HPDE6-E6E7 (cell line): Measurements from ENCODE around the gene MS4A18.
"Not testable (repeated sequence)": the region's sequence is repeated elsewhere in the genome, so short reads cannot be mapped to it uniquely, and the experiment has no call there.

ENCODE experiments used
- DNase-seq: peaks from one replicate; pipeline ENCODE4 v3.0.0; 2011; ENCODE audit warnings: missing footprints; ENCODE audit errors: extremely low spot score

The MS4A18 gene

DNA sequence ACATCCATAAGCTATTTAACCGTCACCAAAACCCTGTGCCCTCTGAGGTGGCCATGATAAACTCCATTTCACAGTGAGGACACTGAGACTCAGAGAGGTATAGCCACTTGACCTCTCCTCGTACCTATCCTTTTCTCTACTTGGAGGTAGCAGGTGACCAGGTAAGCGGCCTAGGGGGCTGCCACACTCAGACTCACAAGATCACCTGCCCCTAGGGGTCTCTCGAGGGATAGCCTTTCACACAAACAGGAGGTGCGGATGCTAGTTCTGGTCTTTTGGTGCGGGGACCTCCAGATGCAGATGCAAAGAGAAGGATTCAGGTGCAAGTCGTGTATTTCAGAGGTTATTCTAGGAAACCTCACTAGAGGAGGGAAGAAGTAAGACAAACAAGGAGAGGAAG is 14.6 kb downstream of the MS4A18 start:
- DNase-seq: no peak

DNA sequence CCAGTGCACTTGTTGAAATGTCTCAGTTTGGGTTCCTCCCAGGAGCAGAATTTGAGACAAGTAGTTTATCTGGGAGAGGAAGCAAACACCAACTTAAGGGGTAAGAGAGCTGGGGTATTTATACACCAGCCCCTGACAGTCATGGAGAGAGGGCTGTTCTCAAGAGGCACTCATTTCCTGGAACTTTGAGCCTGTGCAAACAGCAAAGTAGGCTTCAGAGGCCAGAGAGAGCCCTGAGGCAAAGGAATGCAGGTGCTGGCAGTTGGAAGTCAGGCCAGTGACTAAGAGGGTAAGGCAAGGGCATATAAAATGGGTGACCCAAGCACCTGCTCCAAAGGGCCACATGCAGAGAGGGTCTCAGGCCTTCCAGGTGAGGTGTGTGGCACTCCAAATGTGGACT is 16.1 kb downstream of the MS4A18 start:
- DNase-seq: no peak

DNA sequence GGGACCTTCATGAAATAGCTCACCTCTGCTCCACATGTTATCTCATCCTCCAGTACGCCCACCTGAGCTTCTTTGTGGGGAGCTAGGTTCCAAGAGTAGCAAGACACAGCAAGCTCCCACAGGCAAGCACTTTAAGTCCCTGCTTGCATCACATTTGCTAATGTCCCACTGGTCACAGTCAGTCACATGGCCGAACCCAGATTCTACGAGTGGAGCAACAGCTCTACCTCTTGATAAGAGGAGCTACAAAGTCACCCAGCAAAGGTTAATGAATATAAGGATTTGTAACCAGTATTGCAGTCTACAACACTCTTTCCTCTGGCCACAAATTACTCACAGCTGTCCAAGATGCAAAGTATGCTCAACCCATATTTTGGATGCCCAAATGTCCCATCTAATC is 16.9 kb downstream of the MS4A18 start:
- no peak for DNase-seq

DNA sequence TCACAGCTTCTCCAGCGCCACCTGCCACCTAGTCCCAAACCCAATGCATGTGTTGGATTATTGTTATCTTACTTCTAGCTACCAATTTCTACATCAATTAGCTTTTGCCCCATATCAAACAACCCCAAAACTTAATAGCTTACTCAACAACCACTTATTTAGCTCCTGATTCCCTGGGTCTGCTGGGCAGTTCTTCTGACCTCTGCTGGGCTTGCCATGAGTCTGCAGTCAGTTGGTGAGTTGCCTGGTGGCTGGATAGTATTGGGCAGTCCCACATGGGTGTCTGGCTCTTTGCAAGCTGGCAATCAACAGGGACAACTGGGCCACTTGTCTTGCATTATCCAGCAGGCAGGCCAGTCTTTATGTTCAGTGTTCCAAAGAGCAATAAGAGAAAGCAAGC is 18.5 kb downstream of the MS4A18 start:
- no peak for DNase-seq

DNA sequence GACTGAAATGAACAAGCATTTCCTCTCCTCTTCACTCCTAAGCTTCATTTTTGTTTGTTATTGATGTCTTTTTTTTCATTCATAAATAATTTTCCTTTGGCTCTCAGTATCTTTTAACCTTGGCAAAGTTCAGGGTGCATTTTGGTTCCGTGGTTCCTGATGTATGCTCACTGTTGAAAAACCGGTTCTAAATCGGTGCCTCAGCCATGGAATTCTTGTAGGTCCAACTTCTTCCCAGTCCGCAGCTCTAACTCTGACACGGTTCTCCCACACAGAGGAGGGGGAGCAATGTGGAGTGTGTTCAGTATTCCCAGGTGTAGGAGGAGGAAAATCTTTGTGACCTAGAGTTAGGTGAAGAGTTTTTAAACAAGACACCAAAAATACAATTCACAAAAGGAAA is 19.6 kb downstream of the MS4A18 start:
- DNase-seq: no peak

DNA sequence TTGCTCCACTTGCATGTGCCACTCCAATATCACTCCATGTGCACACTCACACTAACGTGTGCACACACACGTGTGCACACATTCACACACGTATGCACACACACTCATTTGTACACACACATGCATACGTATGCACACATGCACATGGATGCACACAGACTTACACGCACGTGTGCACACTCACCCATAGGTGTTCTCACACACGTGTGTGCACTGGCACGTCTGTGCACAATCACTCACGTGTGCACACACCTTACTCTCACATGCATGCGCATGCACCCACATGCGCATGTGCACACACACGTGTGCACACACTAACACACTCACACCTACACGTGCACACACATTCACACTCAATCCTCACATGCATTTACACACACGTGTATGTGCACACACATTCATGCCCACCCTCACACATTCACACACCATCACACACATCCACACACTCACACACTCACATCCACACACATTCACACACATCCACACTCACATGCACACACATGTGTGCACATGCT is 22.9 kb downstream of the MS4A18 start:
- DNase-seq: no peak

DNA sequence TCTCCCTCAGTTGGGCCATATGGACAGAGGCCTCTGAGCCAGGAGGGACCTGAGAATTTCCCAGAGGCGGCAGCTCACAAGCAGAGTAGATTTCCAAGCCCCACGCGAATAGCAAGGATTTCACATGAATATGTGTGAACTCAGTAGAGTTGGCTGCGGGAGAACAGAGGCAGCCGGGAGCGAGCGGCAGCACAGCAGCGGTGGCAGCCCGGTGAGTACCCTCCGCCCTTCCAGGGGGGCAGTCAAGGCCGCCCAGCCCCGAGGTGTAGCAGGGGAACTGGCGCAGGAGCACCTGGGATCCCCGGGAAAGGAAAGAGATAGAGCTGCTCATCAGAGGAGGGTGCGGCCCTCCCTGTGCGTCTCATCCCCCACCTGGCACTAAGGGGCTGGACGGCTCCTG is 23.7 kb downstream of the MS4A18 start:
- no peak for DNase-seq

DNA sequence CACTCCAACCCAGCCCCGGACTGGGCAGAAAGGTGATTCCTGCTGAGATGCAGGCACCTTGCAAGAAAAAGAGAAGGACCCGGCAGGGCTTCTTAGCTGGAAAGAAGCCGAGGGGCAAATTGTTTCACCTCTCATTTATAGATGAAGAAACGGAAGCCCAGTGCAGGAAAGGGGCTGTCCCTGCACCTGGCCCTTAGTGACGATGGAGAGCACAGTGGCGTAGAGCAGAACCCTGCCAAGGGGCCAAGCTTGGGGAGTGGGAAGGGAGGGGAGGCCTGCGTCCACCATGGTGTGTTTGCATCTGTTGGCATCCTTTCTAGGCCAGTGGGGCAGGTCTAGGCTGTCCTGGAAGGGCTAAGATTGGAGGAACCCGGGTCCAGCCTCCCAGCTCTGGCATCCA is 24.3 kb downstream of the MS4A18 start:
- no peak for DNase-seq

DNA sequence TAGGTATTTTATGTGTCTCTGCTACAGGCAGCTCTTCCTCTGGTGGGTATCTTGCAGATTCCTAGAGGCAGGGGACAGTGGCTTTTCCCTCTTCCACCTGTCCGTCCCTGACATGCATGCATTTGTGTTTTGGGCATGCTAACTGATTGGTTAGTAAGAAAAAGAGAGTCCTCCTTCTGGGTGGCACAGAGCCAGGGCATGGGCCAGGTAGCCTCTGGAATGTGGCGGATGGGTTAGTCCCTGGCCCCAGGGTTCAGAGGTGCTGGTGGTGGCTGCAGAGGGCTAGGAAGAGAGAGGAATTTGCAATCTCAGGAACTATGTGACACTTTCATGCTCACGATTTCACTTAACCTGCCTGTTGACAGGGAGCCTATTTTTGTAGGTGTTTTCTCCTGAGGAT is 26.4 kb downstream of the MS4A18 start:
- no peak for DNase-seq

DNA sequence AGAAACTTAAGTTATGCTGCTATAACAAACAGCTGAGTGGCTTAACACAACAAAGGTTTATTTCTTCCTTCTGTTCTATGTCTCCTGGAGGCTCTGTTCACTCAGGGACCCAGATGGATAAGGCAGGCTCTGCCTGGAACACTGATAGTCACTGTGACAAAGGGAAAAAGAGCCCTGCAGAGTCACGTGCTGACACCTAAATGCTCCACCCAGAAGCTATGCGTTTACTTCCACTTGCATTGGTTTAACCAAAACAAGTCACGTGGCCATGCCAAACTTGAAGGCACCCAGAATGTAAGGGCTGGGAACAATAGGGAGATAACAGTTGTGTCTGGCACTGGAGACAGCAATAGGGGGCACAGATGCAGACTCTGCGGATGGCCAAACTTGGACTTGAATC is 28.8 kb downstream of the MS4A18 start:
- no peak for DNase-seq

DNA sequence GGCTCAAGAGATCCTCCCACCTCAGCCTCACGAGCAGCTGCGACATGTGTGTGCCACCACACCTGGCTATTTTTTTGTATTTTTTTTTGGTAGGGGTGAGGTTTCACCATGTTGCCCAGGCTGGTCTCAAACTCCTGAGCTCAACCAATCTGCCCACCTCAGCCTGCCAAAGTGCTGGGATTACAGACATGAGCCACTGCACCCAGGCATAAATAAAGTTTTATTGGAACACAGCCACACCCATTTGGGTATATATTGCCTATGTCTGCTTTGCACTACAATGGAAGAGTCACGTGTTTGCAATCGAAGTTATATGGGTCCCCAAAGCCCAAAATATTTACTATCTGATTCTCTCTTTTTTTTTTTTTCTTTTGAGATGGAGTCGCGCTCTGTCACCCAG is 30.4 kb downstream of the MS4A18 start:
- DNase-seq: no peak

DNA sequence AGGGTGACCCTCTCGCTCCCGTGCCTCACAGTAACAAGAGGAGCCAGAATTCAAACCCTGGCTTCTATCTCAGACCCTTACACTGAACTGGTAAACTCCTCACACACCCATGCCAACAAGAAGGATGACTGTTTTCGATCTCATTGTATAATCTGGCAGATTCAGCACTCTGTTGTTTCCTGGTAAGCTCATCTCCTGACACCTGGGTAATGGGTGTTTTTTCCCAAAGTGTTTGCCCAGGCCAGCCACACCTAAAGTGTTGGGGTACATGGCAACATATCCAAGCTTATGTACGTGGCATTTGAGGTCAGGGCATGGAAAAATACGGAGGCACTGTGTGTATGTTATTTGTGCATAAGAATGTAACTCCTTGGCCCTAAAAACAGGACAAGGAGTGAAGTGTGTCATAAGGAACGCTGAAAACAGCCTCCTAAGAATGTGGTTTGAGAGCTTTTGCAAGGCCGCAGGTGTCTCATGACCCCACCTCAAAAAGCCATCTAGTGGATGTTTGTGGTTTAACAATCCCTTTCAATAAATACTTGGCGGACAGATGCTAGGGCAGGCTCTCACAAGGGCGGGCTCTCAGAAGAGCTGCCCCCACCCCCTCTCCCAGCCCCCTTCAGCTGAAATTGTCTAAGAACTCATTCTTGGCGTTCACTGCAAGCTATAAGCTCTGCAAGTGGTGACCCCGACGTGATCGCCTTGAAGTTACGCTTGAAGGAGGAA is 31.9 kb downstream of the MS4A18 start, which contains the start of gene MS4A15:
MS4A15 (plus strand) TSS at position 561 of the 726 bp plus-strand sequence. CDS start 6,867 bp downstream, outside the sequence.
- DNase-seq: no peak

DNA sequence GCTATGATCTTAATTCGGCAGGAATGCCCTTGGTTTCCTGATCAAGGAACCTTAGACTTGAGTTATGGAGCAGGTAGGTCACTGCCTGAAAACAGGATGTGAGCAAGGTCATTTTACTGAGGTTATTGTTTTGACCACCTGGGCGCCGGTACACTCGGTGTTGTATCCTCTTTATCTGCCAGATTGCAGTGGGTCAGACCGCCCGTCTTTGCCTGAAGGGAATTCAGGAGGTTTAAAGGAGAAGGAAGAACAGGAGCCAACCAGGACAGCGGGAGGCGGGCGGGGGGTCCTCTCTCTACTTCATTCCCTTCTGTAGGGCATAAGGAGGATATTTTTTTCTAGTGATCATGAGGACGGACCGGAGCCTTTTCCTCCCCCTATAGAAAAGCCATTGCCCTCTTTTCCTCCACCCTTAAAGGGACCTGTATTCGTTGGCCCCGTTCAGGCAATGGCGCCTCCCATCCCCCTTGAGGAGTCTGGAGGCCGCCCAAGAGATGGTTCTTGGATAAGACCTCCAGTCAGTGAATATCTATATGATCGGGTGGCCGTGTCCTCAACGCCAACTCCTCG is 32.8 kb downstream of the MS4A18 start:
- DNase-seq: no peak

DNA sequence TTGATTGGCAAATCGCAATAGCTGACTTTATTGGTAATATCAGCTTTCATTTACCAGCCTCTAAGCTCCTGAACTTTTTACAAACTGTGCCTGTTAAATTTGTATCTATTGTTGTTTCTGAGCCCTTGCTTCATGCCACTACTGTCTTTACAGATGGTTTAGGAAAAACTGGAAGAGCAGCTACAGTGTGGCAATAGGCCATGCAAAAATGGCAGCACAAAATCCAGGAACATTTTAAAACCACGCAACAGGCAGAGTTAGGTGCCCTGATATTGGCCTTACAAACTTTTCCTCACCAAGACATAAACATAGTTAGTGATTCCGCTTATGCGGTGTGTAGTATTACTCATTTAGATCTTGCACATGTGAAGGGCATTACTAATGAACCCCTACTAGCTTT is 34.2 kb downstream of the MS4A18 start:
- not testable (repeated sequence) for DNase-seq

DNA sequence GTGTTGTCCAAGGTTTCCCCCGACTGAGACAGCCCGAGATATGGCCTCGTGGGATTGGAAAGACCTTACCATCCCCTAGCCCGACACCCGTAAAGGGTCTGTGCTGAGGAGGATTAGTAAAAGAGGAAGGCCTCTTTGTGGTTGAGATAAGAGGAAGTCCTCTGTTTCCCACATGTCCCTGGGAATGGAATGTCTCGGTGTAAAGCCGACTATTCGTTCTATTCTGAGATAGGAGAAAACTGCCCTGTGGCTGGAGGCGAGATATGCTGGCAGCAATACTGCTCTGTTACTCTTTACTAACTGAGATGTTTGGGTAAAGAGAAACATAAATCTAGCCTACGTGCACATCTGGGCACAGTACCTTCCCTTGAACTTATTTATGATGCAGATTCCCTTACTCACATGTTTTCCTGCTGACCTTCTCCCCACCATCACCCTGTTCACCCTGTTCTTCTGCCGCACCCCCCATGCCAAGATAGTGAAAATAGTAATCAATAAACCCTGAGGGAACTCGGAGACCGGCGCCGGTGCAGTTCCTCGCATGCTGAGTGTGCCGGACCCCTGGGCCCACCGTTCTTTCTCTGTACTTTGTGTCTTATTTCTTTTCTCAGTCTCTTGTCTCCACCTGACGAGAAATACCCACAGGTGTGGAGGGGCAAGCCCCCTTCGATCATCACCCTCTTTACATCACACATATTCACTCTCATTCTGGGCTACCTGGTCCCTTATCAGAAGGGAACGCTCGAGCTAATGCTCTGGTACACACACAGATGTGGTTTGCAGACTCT is 35.1 kb downstream of the MS4A18 start:
- DNase-seq: not testable (repeated sequence)

DNA sequence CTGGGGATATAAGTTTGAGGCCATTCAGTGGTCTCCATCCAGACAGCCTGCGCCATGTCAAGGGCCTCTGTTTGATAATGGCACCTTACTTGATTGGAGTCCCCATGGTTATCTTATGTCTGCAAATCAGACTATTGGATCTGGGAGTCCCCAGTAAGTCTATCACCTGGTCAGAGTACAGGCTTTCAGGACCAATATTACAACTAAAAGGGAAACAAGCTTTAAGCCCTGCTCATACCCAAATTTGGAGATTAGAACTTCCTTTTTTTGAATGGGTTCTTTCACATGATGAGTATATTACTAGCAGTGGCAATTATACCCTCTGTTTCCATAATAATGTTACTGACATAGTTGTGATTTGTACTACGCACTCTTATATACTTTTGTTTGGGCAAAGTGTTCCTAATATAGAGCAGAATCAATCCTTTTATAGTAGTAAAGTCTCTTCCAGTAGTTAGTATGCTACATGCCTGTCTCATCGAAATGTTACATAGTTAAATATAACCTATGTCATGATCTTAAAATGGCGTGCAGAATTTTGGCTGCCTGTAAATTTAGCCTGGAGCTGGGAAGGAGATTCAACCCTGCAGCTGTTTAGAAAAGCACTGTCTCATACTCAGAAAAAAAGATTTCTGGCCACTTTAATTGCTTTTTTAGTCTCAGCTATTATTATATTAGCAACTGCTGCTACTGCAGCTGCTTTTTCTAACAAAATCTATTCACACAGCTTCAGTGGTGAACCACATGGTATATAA is 37.1 kb downstream of the MS4A18 start:
- no peak for DNase-seq

DNA sequence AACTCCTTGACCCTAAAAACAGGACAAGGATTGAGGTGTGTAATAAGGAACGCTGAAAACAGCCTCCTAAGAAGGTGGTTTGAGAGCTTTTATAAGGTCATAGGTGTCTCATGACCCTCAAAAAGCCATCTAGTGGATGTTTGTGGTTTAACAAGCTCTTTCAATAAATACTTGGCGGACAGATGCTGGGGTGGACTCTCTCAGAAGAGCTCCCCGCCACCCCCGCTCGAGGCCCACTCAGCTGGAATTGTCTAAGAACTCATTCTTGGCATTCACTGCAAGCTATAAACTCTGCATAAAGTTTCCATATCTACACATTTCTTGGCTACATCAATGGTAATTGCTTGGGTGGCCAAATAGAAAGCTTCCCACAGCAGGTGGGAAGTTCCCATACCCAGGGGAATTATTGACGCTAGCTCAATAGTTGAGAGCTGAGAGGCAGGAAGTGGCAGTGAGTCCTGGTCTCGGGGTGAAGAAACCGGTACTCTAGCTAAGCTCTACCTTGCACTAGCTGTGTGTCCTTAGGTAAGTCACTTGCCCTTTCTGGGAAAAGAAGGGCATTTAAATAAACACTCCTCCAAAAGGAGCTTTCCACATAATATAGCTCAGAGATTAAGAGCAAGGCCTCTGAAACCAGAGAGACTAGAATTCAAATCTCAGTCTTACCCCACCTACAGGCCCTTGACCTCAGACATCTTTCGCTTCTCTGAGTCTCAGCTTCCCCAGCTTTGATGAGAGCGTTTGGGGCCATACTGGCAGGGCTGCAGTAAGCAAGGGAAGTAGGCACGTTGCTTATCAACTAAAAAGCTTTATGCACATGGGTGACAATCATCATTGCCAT is 38.6 kb downstream of the MS4A18 start:
- no peak for DNase-seq

DNA sequence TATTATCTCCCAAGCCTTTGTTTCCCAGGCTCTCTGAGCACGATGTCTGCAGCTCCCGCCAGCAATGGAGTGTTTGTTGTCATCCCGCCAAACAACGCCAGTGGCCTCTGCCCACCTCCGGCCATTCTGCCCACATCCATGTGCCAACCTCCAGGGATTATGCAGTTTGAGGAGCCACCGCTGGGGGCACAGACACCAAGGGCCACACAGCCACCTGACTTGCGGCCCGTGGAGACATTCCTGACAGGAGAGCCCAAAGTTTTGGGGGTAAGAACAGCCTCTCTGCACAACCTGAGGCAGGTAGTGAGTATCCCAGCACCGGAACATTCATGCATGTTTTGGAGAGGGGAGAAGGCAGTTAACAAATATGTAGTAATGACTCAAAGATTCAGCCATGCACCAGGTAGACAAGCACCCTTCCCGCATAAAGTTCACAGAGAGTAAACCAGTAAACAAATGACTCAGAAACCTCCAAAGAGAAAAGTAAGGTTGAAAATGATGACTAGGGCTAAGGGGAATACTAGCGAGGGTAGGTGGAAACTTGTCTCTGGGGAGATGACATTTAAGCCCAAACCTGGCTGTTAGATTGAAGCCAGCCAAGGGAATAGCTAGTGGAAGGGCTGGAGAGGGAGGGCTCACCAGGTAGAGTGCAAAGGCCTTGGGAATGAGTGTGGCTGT is 39.3 kb downstream of the MS4A18 start:
- no peak for DNase-seq

DNA sequence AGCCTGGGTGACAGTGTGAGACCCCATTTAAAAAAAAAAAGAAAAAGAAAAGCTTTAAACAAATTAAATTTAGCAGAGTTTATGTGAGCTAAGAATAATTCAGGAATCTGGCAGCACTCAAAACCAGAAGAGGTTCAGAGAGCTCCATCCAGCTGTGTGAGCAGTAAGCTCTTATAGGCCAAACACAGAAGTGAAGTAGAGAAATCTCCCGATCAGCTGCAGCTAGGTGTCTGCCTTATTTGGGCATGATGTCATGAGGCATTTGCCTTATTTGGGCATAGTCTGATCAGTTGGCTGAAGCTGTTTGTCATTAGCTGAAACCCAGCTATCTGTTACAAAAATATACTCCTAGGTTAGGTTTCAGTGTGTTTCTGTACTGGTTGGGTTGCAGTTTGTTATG is 40.4 kb downstream of the MS4A18 start:
- no peak for DNase-seq

DNA sequence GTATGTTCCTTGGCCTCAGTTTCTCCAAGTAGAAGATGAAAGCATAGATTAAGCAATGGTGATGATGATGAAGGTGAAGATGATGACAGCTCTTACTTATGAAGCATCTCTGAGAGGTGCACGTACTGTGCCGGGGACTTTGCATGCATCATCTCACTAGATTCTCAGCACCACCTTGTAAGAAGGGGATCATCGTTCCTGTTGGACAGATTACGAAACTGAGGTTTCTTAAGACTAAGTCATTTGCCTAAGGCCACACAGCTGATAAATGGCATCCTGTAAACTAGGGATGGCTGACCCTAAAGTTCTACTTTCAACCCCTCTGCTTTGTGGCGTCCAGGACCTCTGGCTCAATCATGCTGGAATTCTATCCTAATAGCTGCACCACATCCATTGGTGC is 40.8 kb downstream of the MS4A18 start:
- no peak for DNase-seq
